GM21447 (cell line): Measurements from ENCODE around the gene APOB.

ENCODE experiments used
- ATAC-seq: cut with Tn5 transposase; IDR thresholded peaks from one replicate; pipeline ENCODE4 v1.9.1; 2021; ENCODE audit not compliant: unreplicated experiment

APOB gene

GRCh38 chr2:21043744-21044532, at the start of gene APOB:
Gene APOB, minus strand, starts transcription at chr2:21044073. Its CDS starts 128 bp downstream, at chr2:21043945.
- ATAC-seq, result peak; percentile 17

DNA sequence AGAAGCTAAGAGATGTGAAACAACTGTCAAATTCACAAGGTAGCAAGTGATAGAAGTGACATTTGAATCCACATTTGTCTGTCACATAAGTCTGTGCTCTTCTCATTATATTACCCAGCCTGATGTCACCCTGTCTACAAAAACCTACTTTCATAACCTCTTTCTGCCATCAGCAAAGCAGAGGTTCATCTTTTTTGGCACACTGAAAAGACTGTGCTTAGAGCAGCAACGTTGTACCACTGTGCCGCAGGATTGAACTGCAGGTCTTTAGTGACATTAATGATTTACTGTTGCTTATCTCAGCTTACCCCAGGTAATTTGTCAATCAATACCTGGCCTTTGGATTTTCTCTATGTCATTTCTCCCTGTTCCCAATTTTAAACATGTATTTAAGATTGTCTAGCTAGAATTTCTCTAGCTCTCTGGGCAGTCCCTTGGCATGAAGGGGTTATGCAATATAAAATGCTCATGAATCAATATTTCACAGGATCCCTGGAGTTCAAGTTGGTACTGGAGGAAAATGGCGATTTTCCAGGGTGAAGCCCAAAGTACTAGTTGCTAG, 48.5 kb upstream of the APOB start:
- no peak for ATAC-seq

- ATAC-seq, result no peak
These were observed 40.5 kb upstream of the APOB start for GRCh38 chr2:21084401-21084800.

GRCh38 chr2:21083482-21083881, 39.6 kb upstream of the APOB start:
- ATAC-seq, result no peak

- ATAC-seq, result no peak
These were observed 34.4 kb upstream of the APOB start for GRCh38 chr2:21078296-21078695.

- no peak for ATAC-seq
These were observed 28.8 kb upstream of the APOB start for GRCh38 chr2:21072477-21073242.

DNA sequence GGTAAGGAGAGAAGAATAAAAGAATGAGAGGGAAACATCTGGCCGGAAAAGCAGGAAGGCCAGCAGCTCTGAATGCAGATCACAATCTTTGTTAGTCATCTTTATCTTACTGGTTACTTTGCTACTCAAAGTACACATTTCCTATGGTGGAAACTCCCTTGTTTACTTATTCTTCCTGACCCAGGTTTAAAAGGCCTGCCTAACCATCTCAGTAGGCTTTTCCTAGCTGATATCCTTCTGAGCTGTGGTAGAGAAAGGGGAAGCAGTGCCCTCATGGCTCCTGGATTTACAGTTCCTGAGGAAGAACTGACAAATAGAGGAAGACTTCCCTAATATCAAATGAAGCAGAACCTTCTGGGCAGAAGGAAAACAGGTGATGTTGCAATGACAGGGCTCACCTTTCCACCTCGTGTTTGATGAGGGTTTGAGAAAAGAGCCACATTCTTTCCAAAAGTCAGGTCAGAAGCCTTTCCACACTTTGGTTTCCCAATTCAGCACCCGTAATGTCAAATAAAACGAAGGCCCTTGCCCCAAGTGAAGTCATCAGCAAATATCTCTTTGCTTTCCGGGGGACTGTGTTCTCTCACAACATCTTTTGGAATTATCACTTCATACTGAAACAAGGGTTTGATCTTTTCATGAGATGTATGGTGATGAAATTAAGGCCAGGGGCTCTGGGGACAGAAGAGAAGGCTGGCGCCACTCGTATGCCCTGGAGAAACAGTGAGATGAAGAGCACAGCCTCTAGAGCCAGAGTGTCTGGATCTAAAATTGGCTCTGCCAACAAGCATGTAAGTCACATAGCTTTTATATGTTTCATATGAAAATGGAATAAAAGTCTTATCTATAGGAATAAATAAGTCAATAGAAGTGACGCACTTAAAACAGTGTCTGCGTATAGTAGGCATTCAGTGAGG, 26.7 kb upstream of the APOB start:
- ATAC-seq, result no peak

DNA sequence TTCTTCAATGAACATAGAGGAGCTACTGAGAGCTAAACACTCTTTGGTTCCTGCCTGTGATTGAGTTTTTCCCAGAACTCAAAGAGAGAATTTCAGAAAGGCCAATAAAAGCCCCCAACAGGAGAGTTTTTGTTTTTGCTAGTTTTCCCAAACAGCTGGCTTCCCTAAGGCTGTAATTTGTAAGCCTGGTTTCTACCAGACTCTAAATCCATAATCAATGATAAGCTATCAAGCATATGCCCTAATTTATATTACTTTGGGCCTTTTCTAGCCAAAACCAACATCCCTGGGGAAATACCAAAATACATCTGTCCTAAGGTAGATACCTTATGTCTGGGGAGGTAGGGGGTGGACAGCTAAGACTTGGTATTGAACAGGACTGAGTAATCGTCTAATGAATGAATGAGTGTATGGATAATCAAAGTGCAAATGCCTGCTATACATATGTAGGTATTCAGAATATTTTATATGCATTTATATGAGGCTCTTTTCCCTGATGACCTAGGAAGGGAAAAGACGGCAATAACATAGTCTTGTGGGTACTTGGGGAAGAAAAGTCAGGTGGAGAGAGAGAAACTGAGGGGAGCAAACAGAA, 26.0 kb upstream of the APOB start:
- ATAC-seq, result no peak

GRCh38 chr2:21067859-21068537, 24.1 kb upstream of the APOB start:
- ATAC-seq, result no peak

GRCh38 chr2:21067125-21067524, 23.3 kb upstream of the APOB start:
- no peak for ATAC-seq

DNA sequence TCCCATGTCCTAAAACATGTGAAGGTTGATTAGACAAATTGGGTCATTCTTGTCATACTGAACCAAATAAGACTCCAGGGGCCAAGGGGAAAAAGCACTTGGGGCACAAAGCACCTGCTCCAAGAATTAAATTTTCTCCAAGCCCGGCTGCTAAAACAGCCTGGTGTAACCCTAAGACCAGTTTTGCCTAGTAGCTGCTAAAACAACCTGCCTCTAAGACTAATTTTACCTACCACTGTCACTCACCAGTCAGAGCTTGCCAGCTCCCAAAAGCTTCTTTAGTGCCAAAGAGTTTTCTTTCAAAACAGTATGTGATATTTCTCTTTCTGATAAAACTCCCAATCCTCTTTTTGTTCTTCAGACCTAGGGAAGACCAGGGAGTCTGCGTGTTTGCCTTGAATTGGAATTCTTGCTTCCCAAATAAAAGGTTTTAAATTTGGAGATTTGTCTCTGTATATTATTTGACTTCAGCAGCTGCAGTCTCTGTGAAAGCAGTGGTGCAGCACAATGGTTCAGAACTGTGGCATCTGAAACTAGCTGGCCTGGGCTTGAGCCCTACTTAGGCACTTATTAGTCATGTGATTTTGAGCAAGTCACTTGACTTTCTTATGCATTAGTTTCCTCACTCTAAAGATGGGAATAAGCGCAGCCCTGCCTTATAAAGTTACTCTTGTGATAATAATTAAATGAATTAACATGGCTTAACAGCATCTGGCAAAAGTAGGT, 16.2 kb upstream of the APOB start:
- no peak for ATAC-seq

GRCh38 chr2:21057097-21057496, 13.2 kb upstream of the APOB start:
- no peak for ATAC-seq

GRCh38 chr2:21055879-21056790, 12.3 kb upstream of the APOB start:
- no peak for ATAC-seq

- ATAC-seq, result no peak
These were observed 11.6 kb upstream of the APOB start for GRCh38 chr2:21055451-21055850.

GRCh38 chr2:21054011-21054410, 10.1 kb upstream of the APOB start:
- no peak for ATAC-seq

DNA sequence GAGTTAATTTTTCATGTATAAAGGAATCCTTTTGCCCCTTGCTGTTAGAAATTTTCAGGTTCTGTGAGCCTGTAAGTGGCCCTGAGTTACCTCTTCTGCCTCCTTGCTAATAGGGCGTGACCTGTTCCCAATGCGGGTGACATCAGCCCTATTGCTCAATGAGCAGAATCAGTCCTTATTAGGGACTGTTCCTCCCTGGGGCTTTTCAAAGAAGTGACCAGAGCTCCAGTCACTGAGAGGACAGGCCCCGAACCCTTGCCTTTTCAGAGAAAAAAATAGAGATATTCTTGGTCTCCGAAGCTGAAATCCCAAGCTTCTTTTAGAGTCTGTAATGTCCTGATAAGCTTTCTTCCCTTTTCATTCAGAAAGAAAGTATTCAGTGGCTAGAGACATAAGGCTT, 8.2 kb upstream of the APOB start:
- ATAC-seq, result no peak

DNA sequence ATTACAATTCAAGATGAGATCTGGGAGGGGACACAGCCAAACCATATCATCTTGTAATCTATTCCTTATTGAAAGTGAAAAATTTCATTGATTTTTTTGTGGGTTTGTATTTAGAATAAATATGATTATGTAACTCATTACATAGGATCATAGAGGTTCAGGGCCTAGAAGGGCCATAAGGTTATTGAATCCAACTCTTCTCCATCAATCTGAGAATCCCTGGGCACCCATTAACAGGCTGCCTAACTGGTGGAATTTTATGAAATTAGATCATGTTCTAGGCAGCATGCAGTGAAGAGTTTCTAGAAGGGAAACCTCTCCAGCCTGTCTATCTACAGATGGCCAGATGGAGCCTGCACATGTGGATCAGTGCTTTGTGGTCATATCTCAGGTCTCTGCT, 6.3 kb upstream of the APOB start:
- no peak for ATAC-seq
